ENCODE data around the gene MKX. TPM values are rescaled to one million over a fixed set of nuclear protein-coding genes. Genes with fewer than 3 reads are reported as not detected.

The MKX gene
- total and polyA plus RNA-seq, 2 donors (not counting 1 experiment from before 2014, with no cell fraction given): not detected

GRCh38 chr10:27692663-27693062, 53.0 kb downstream of the MKX start:
- no peaks in the 10 kb centered on the region for H4K20me1 ChIP-seq (ENCODE audit: control insufficient read depth, insufficient read depth, low read length, poor library complexity, severe bottlenecking)
- H3K4me3 ChIP-seq (ENCODE audit: control extremely low read depth in 1 of 5, extremely low read depth in 1 of 5, insufficient read depth in 1 of 5, low read depth in 2 of 5, low read length in 4 of 5): no peak overlapping the region
- ChIA-PET CTCF (no interaction called here), POLR2A (no interaction called here)
- TF ChIP-seq EZH2 (IDR thresholded peaks at IDR 0.05; ENCODE audit: borderline replicate concordance, insufficient read depth, low read depth, low read length, poor library complexity, severe bottlenecking) (no peak), CTCF (IDR thresholded peaks at IDR 0.05) (no peak)
- no peaks in the 10 kb centered on the region for H3K4me1 ChIP-seq (ENCODE audit: control insufficient read depth in 2 of 2, insufficient read depth in 2 of 2, low read length in 2 of 2)
- ATAC-seq (ENCODE audit: low read depth) (no peak), DNase-seq (no peak)
- no peaks in the 10 kb centered on the region for H3K9me3 ChIP-seq (ENCODE audit: control extremely low read depth in 1 of 3, control insufficient read depth in 2 of 3, insufficient read depth in 1 of 3, low read length in 2 of 3)
- 69% methylated on average over 3 of the region's 3 CpGs for WGBS (ENCODE audit: insufficient coverage)
- H3K9ac ChIP-seq (ENCODE audit: low read length): no peak overlapping the region
- intact Hi-C loops (cut with micrococcal nuclease): no loop called here
- Mint-ChIP-seq H3K9me3 (ENCODE audit: insufficient read depth) (no peaks in the 10 kb centered on the region), H3K27ac (no peak overlapping the region), H3K4me3 (no peak overlapping the region), H3K4me1 (no peaks in the 10 kb centered on the region), H3K27me3 (peaks cover 27% of the 10 kb centered on the region)
- no peak overlapping the region for H2AFZ ChIP-seq (ENCODE audit: insufficient read depth, low read depth, low read length, poor library complexity, severe bottlenecking)
- no peak overlapping the region for H3K4me2 ChIP-seq (replicated peaks; ENCODE audit: low read depth, low read length, poor library complexity, severe bottlenecking)
- no peak overlapping the region for H3K27ac ChIP-seq (ENCODE audit: low read length in 2 of 2)
- no peaks in the 10 kb centered on the region for H3K36me3 ChIP-seq (replicated peaks in 1 of 2; ENCODE audit: control extremely low read depth in 1 of 2, control insufficient read depth in 1 of 2, extremely low read depth in 1 of 2, insufficient read depth in 2 of 2, low read length in 1 of 2)
- H3K27me3 ChIP-seq (replicated peaks in 1 of 4; ENCODE audit: control extremely low read depth in 1 of 4, control insufficient read depth in 3 of 4, insufficient read depth in 4 of 4, low read length in 3 of 4): peaks cover 0 to 4% (median 0%) of the 10 kb centered on the region in 4 experiments
- no peaks in the 10 kb centered on the region for H3K79me2 ChIP-seq (ENCODE audit: control insufficient read depth, insufficient read depth, low read length)

- Mint-ChIP-seq H3K4me1 (no peaks in the 10 kb centered on the region), H3K27me3 (peaks cover 27% of the 10 kb centered on the region), H3K27ac (no peak overlapping the region), H3K4me3 (no peak overlapping the region), H3K9me3 (ENCODE audit: insufficient read depth) (no peaks in the 10 kb centered on the region)
- Histone ChIP-seq H3K36me3 (replicated peaks in 1 of 2; ENCODE audit: control extremely low read depth in 1 of 2, control insufficient read depth in 1 of 2, extremely low read depth in 1 of 2, insufficient read depth in 2 of 2, low read length in 1 of 2) (no peaks in the 10 kb centered on the region), H3K4me3 (ENCODE audit: control extremely low read depth in 1 of 5, extremely low read depth in 1 of 5, insufficient read depth in 1 of 5, low read depth in 2 of 5, low read length in 4 of 5) (no peak overlapping the region), H2AFZ (ENCODE audit: insufficient read depth, low read depth, low read length, poor library complexity, severe bottlenecking) (no peak overlapping the region), H3K79me2 (ENCODE audit: control insufficient read depth, insufficient read depth, low read length) (no peaks in the 10 kb centered on the region), H3K9me3 (ENCODE audit: control extremely low read depth in 1 of 3, control insufficient read depth in 2 of 3, insufficient read depth in 1 of 3, low read length in 2 of 3) (no peaks in the 10 kb centered on the region), H3K4me2 (replicated peaks; ENCODE audit: low read depth, low read length, poor library complexity, severe bottlenecking) (no peak overlapping the region), H3K9ac (ENCODE audit: low read length) (no peak overlapping the region), H3K27ac (ENCODE audit: low read length in 2 of 2) (no peak overlapping the region), H3K4me1 (ENCODE audit: control insufficient read depth in 2 of 2, insufficient read depth in 2 of 2, low read length in 2 of 2) (no peaks in the 10 kb centered on the region), H4K20me1 (ENCODE audit: control insufficient read depth, insufficient read depth, low read length, poor library complexity, severe bottlenecking) (no peaks in the 10 kb centered on the region), H3K27me3 (replicated peaks in 1 of 4; ENCODE audit: control extremely low read depth in 1 of 4, control insufficient read depth in 3 of 4, insufficient read depth in 4 of 4, low read length in 3 of 4) (peaks cover 0 to 4% (median 0%) of the 10 kb centered on the region in 4 experiments)
- ATAC-seq (ENCODE audit: low read depth): no peak
- CTCF ChIA-PET: no interaction called here
- intact Hi-C loops (cut with micrococcal nuclease): no loop called here
- no peak for DNase-seq
- TF ChIP-seq EZH2 (IDR thresholded peaks at IDR 0.05; ENCODE audit: borderline replicate concordance, insufficient read depth, low read depth, low read length, poor library complexity, severe bottlenecking) (no peak), CTCF (IDR thresholded peaks at IDR 0.05) (no peak)
- WGBS (ENCODE audit: insufficient coverage): 96% methylated on average over 2 of the region's 4 CpGs
- POLR2A ChIA-PET: no interaction called here
Measured at GRCh38 chr10:27688991-27689390, 56.6 kb downstream of the MKX start.

Measured in B cell (primary cell).